GM19468 (cell line): ENCODE results near the gene CPSF3.
"Not testable (repeated sequence)": the region's sequence is repeated elsewhere in the genome, so short reads cannot be mapped to it uniquely, and the experiment has no call there.

Experiments
- ATAC-seq: cut with Tn5 transposase; IDR thresholded peaks from one replicate; pipeline ENCODE4 v1.9.1; 2021; ENCODE audit warnings: mild to moderate bottlenecking, moderate library complexity, moderate number of reproducible peaks; ENCODE audit not compliant: unreplicated experiment; ENCODE audit errors: extremely low read depth

Gene CPSF3

GRCh38 chr2:9494081-9494480 is 70.6 kb downstream of the CPSF3 start:
- ATAC-seq, result no peak

- no peak for ATAC-seq
These were observed 73.6 kb downstream of the CPSF3 start for GRCh38 chr2:9497017-9497416.

- ATAC-seq, result no peak
These were observed 74.8 kb downstream of the CPSF3 start for GRCh38 chr2:9498210-9498609.

GRCh38 chr2:9508931-9509330 is 85.5 kb downstream of the CPSF3 start:
- no peak for ATAC-seq

- ATAC-seq, result not testable (repeated sequence)
These were observed 90.5 kb downstream of the CPSF3 start for GRCh38 chr2:9513946-9514345.

- ATAC-seq, result no peak
These were observed 93.8 kb downstream of the CPSF3 start for GRCh38 chr2:9517118-9517782.

GRCh38 chr2:9518163-9518562 is 94.7 kb downstream of the CPSF3 start:
- ATAC-seq, result no peak

- no peak for ATAC-seq
These were observed 95.3 kb downstream of the CPSF3 start for GRCh38 chr2:9518780-9519179.

GRCh38 chr2:9519250-9519649 is 95.8 kb downstream of the CPSF3 start:
- ATAC-seq, result no peak
